ENCODE results near the gene RNLS.

DNA sequence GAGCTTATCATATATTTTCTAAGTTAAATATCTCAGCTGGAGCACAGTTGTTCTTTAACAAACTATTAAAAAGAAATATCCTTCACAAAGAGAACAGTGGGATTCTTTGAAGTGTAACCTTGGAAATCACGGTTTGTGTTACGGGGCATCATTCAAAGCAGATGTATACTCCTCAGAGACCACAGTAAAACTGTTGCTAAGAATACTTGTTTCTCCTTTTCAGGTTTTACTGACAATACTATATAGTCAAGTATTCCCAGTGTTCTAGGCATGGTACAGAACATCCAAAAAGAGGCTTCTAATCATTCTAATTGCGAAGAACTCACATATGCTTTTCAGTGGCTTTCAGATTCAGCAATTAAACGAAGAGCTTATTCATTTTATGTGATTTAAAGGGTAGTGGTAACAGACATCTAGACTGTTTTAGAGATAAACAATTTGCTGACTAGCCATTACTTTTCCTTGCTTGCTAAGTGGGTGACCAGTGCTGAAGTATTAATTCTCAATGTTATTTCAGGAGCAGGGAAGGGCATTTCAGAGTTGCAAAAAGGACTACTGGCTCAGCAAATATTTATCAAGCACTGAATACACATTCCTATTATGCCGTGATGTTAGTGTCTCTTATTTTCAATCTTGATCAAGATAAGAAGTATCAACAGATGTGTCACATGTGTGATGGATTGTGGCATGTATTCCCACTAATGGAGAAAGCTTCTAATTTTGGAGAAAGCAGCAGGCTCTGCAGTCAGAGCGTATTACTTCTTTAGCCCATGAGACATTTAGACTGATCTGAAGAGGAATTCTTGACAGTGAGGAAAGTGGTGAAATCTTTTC is 236.8 kb downstream of the RNLS start:
- TF ChIP-seq CTCF (IDR thresholded peaks at IDR 0.05; ENCODE audit: insufficient read depth, low read length, poor library complexity, severe bottlenecking), result no peak
- no peak for TF ChIP-seq EZH2phosphoT487 (conservative IDR thresholded peaks at IDR 0.05; ENCODE audit: low read length)
